Right lobe of liver (tissue), 4 donors: Measurements from ENCODE around the gene CAMK2D.

Experiments
- CTCF ChIP-seq, 4 donors: fragments of 200-600 bp in 3 of 4; fragments of 450-650 bp in 1 of 4; IDR thresholded peaks; one replicate each; pipeline versions ENCODE4 v1.5.1 to v1.8.0; 2016 to 2022; ENCODE audit warnings: antibody characterized with exemption in 4 of 4, mild to moderate bottlenecking in 2 of 4
- POLR2A ChIP-seq: fragments of 450-650 bp; IDR thresholded peaks from one replicate; pipeline ENCODE4 v1.6.1; 2017; ENCODE audit warnings: antibody characterized with exemption, mild to moderate bottlenecking
- donor health status: DM: no; HTN: no; CAD: no.
- donor health status: DM: no; HTN: no; CAD: no.
- donor health status: DM: no; HTN: yes; CAD: no.

GRCh38 chr4:113727802-113728201 lies 33.7 kb downstream of the CAMK2D start:
- TF ChIP-seq CTCF (IDR thresholded peaks at IDR 0.05) (no peak), POLR2A (no peak)
